ENCODE data around the gene FYCO1. TPM values are rescaled to one million over a fixed set of nuclear protein-coding genes. Genes with fewer than 3 reads are reported as not detected.

Gene FYCO1
- total and polyA plus RNA-seq, 7 donors, result 14.0 to 129 (median 68.3) TPM

DNA sequence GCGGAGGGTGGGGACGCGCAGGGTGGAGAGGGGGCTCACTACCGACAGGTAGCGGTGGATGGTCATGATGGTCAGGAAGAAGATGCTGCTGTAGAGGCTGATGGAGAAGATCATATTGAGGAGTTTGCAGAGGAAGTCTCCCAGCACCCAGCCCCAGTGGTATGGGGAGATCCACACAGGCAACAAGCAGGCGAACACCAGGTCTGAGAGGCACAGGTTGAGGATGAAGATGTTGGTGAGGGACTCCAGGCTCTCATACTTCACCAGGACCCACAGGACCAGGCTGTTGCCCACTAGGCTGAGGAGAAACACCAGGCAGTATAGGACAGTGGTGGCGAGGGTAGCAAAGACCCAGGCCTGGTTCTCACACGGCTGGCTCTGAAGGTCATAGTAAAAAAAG lies 25.9 kb upstream of the FYCO1 start:
- TF ChIP-seq, protein P1, sequence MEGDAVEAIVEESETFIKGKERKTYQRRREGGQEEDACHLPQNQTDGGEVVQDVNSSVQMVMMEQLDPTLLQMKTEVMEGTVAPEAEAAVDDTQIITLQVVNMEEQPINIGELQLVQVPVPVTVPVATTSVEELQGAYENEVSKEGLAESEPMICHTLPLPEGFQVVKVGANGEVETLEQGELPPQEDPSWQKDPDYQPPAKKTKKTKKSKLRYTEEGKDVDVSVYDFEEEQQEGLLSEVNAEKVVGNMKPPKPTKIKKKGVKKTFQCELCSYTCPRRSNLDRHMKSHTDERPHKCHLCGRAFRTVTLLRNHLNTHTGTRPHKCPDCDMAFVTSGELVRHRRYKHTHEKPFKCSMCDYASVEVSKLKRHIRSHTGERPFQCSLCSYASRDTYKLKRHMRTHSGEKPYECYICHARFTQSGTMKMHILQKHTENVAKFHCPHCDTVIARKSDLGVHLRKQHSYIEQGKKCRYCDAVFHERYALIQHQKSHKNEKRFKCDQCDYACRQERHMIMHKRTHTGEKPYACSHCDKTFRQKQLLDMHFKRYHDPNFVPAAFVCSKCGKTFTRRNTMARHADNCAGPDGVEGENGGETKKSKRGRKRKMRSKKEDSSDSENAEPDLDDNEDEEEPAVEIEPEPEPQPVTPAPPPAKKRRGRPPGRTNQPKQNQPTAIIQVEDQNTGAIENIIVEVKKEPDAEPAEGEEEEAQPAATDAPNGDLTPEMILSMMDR (IDR thresholded peaks at IDR 0.05), result no peak
- Histone ChIP-seq H3K27me3 (ENCODE audit: insufficient read depth in 3 of 3, low read length in 2 of 3) (no peaks in the 10 kb centered on the region), H3K4me3 (no peak overlapping the region), H3K27ac (no peak overlapping the region), H3K4me1 (no peaks in the 10 kb centered on the region), H3K9me3 (no peaks in the 10 kb centered on the region), H3K36me3 (ENCODE audit: insufficient read depth in 1 of 2, low read depth in 1 of 2) (no peaks in the 10 kb centered on the region)
- no peak for ATAC-seq
- intact Hi-C loops (cut with DNase I), result no loop called here
- 96 to 99% (median 99%) methylated on average over 8 of the region's 8 CpGs for WGBS, 3 donors
- no peak for DNase-seq

DNA sequence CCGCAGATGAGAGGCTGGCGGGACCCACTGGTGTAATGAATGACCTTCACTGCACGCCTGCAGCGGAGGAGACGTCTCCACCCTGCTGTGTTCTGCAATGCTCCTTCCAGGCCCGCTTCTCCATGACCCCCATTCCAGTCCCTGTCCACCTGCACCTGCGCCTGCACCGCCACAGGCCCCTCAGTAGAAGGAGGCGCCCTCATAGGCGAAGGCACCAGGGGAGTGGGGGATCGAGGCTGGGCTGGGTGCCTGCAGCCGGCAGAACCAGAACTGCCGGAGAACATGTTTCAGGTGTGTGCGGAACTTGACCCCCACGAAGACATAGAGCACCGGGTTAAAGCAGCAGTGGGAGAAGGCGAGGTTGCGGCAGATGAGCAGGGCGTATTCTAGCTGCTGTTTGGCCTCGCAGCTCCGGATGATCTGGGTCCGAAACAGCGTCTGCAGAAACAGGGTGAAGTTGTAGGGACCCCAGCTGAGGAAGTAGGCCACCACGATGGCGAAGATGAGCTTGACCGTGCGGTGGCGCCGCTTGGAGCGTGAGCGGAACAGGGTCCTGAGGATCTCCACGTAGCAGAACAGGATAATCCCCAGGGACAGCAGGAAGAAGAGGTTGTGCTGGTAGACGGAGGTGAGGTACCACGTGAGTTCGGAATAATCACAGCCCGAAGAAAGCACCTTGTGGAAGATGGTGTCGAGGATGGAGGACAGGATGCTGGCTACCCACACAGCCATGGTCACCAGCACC lies 25.3 kb upstream of the FYCO1 start:
- H3K27me3 ChIP-seq (ENCODE audit: insufficient read depth in 3 of 3, low read length in 2 of 3), result no peaks in the 10 kb centered on the region
- no peak overlapping the region for H3K4me3 ChIP-seq
- no peaks in the 10 kb centered on the region for H3K9me3 ChIP-seq
- no peaks in the 10 kb centered on the region for H3K4me1 ChIP-seq
- no peak overlapping the region for H3K27ac ChIP-seq
- intact Hi-C loops (cut with DNase I), result no loop called here
- WGBS, 3 donors, result 95 to 97% (median 96%) methylated on average over 37 of the region's 37 CpGs
- ATAC-seq, result no peak
- no peaks in the 10 kb centered on the region for H3K36me3 ChIP-seq (ENCODE audit: insufficient read depth in 1 of 2, low read depth in 1 of 2)
- TF ChIP-seq, protein P1 (IDR thresholded peaks at IDR 0.05), result no peak
- DNase-seq, result no peak

DNA sequence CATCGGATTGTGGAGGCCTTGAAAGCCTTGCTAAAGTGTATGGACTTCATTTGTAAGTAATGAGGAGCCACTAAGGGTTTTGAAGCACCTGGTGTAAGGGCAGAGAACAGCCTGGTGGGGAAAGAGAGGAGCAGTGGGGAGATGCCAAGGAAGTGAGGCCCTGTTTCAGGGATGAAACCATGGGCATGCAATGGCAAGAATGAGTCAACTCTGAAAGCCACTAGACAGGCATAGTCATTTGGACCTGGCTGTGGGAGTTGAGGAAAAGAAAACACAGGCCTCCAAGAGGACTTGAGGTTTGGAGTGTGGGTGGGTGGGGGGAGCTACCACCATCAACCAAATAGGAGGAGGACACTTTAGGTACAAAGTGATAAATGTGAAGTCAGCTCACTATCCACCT lies 24.1 kb upstream of the FYCO1 start:
- no peak overlapping the region for H3K4me3 ChIP-seq
- ATAC-seq, result no peak
- WGBS, 3 donors, result 88 to 95% (median 92%) methylated on average over 1 of the region's 1 CpG
- no peak overlapping the region for H3K27ac ChIP-seq
- DNase-seq, result no peak
- no peaks in the 10 kb centered on the region for H3K36me3 ChIP-seq (ENCODE audit: insufficient read depth in 1 of 2, low read depth in 1 of 2)
- no peaks in the 10 kb centered on the region for H3K4me1 ChIP-seq
- TF ChIP-seq, protein P1 (IDR thresholded peaks at IDR 0.05), result no peak
- H3K9me3 ChIP-seq, result no peaks in the 10 kb centered on the region
- intact Hi-C loops (cut with DNase I), result no loop called here
- H3K27me3 ChIP-seq (ENCODE audit: insufficient read depth in 3 of 3, low read length in 2 of 3), result no peaks in the 10 kb centered on the region

GRCh38 chr3:46017720-46018119 lies 22.1 kb upstream of the FYCO1 start:
- WGBS, 3 donors, result 70 to 91% (median 85%) methylated on average over 2 of the region's 2 CpGs
- Histone ChIP-seq H3K27ac (no peak overlapping the region), H3K27me3 (ENCODE audit: insufficient read depth in 3 of 3, low read length in 2 of 3) (no peaks in the 10 kb centered on the region), H3K4me3 (no peak overlapping the region), H3K9me3 (no peaks in the 10 kb centered on the region), H3K36me3 (ENCODE audit: insufficient read depth in 1 of 2, low read depth in 1 of 2) (no peaks in the 10 kb centered on the region), H3K4me1 (no peaks in the 10 kb centered on the region)
- intact Hi-C loops (cut with DNase I), result no loop called here
- DNase-seq (no peak), ATAC-seq (no peak)
- TF ChIP-seq, protein P1 (IDR thresholded peaks at IDR 0.05), result no peak

Measured in psoas muscle (tissue), 8 donors.